ENCODE results near the gene EYS.

GRCh38 chr6:64920257-64920656 lies 786.8 kb downstream of the EYS start:
- no peak for TF ChIP-seq POLR2A (conservative IDR thresholded peaks at IDR 0.05)
- no peak for TF ChIP-seq SNAPC5 (CRISPR knock-in tag; IDR thresholded peaks at IDR 0.05)
- TF ChIP-seq SMARCC2 (IDR thresholded peaks at IDR 0.05; ENCODE audit: low read depth): no peak
- no peak for TF ChIP-seq POLR2G (IDR thresholded peaks at IDR 0.05; ENCODE audit: low read depth, low read length)
- TF ChIP-seq POLR2AphosphoS2 (IDR thresholded peaks at IDR 0.05; ENCODE audit: low read length): no peak
- TF ChIP-seq RFX5 (IDR thresholded peaks at IDR 0.05; ENCODE audit: low read depth, low read length): no peak
- TF ChIP-seq ZNF274 (IDR thresholded peaks at IDR 0.05; ENCODE audit: borderline replicate concordance, low read depth, low read length): no peak
